ENCODE measurements around the gene DACH1.

Gene DACH1

GRCh38 chr13:71477735-71478134 lies 389.3 kb downstream of the DACH1 start:
- peak; percentile 25 for DNase-seq

DNA sequence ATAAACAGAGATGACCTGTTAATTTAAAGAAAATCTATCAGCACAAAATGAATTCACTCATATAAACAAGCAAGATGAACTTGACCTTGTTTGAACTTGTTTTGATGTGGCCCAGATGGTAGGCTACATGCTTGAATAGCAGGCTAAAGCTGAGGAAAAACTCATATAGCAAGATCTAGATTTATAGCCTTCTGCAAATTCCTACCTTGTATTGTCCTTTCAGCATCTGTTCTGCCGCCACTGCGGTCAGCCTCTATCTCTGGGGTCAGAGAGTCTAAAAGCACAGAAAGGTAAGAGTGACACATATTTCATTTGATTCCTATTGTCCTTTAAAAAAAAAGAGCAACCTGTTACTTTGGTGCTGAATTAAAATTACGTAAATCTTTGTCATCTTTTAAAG lies 392.1 kb downstream of the DACH1 start:
- peak; percentile 90 for DNase-seq

- DNase-seq: no peak
These were observed 397.4 kb downstream of the DACH1 start for GRCh38 chr13:71469626-71470025.

DNA sequence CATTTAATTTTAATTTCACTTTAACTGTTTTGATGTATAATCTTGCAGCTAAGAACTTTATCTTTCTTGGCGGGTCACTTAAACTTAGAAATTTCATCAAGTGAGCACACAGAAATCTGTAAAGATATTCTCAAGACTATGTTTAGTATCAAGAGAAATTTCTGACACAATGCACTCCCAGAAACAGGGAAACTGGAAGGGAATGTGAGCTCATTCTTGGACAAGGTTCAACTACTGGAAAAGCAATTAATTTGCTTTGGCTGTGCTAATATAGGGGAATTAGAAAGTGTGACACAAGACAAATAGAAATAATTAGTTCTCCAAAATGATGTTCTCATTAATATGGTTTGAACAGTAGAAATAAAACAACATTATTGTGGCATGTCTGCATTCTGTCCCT lies 402.3 kb downstream of the DACH1 start:
- DNase-seq: peak; percentile 35

DNA sequence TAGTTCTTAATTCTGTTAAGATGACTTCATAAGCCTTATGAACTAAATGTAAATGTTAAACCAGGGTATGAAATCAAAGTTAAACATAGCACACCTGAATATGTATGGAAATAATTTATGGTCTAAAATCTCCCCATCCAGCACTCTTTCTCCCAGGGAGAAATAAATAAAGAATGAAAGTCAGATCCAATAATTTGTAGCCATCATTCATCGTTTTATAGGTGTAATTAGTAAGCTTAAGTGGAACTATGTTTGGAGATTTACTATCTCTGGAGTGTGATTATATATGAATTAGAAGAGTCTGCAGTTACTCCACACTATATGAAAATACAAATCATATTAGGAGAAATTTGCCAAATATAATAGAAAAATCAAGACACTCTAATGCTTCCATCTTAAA lies 405.1 kb downstream of the DACH1 start:
- peak; percentile 63 for DNase-seq

GRCh38 chr13:71460211-71460610 lies 406.8 kb downstream of the DACH1 start:
- peak; percentile 13 for DNase-seq

DNA sequence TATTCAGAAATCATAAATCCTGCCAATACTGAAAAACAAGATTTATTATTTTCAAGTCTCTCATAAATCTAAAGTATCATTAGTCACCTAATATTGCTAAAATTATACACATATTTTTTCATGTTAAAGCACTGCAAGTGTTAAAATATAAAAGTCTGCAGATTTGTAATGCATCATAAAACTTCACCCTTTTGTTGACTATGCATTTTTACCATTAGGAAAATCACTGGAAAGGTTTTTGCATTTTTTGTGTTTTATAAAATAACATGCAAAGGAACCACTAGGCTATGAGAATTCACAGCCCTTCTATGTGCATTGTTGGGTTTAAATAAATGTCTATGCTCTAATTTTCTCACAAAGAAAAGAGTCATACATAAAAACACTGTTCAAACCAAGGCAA lies 407.3 kb downstream of the DACH1 start:
- DNase-seq: peak; percentile 14

DNA sequence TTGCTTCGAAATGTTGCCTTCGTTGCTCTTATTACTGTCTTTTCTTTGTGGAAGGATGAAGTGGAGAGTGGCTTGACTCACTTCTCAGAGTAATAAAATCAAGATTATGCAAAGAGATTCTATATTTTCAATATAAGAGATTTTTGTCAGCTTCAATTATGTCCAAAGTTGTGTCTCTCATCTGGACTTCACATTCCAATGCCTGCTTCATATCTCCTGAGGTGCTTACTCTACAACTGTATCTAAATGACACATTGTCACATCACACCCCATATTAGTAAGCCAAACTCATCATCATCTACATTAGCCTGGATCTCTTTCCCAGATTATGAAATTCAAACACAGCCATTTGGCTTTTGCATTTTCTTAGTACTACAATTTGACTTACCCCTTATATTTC lies 409.4 kb downstream of the DACH1 start:
- no peak for DNase-seq

- no peak for DNase-seq
These were observed 410.9 kb downstream of the DACH1 start for GRCh38 chr13:71456136-71456535.

- peak; percentile 51 for DNase-seq
These were observed 412.5 kb downstream of the DACH1 start for GRCh38 chr13:71454509-71454908.

DNA sequence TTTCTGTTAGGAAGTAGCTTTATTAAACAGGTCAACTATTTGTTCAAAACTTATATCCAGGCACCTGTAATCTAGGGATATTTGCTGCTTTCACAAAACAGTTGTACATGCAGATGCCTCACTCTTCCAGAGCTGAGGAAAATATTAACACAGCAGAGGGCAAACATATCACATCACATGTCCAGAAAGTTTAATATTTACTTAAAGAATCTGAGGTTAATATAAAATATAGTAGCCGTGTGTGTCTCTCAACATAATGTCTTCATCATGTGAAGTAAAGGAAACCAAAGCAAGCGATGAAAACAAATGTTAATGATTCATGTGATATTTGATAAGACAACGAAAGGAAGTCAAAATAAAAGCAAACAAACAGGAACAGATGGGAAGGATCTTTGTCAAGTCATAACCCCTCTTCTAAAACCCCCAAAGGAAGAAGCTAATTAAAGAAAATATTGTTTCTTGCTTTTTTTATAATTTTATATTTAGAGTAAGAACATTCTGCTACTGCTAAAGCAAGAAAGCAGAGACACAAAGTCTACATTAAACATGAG lies 418.8 kb downstream of the DACH1 start:
- peak; percentile 64 for DNase-seq

- no peak for DNase-seq
These were observed 429.3 kb downstream of the DACH1 start for GRCh38 chr13:71437704-71438103.

DNA sequence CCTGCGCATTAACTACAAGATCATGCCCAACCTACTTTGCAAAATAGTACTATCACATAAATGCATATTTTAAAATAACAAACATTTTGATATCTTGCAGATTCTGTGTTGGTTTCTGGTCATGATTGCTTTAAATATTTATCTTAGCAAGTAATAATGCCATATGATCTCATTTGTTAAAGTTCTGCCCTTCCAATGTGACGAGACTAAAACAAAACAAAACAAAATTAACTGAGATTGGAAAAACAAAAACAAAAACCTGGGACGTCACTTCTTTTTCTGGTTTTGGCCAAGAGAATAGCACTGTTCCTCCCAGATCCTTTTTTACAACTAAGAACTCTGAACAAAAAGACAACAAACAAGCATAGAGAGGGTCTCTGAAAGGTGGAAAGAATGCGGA lies 436.3 kb downstream of the DACH1 start:
- no peak for DNase-seq

GRCh38 chr13:71417205-71417604 lies 449.8 kb downstream of the DACH1 start:
- DNase-seq: no peak

GRCh38 chr13:71412231-71412630 lies 454.8 kb downstream of the DACH1 start:
- DNase-seq: no peak

DNA sequence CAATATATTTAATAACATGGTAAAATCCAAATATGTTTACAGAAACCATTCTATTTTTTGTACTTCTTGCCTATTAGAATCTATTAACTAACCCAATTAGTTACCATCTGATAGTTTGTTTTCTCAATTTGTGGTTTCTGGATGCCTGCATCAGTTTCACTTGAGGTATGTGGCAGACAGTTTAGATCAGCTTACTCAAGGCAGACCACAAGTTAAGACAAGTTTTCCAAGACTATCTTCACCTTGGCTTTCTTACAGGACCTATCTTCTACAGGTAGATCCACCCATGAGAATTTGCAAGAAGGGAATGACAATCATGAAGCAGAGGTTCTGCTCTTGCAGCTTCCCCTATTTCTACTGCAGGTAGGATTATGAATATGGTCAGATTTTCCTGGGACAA lies 458.6 kb downstream of the DACH1 start:
- DNase-seq: no peak

DNA sequence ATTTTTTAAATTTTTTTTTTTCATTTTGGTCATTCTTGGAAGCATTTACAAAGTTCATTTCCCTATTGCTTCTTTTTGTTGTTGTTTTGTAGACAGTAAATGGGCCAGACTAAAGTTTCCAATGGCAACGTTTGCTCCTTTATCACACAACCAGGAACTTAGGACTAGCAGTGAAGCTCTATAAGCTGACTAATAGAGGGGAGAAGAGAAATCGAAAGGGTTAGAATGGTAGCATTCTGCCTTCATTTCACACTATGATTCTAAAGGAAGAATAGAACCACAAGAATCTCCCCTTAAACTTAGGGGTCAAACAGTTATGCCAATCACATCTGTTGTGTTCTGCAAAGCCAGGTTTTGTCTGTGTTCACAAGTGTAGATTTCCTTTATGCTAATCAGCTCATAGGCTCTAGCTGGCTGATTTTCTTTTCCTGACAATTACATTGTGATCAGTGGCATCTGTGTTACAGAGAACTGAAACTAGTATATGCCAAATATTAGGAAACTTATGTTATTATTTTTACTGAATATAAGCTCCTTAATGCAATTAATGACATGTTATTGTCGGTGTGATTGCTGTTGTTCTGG lies 467.3 kb downstream of the DACH1 start:
- DNase-seq: no peak

DNA sequence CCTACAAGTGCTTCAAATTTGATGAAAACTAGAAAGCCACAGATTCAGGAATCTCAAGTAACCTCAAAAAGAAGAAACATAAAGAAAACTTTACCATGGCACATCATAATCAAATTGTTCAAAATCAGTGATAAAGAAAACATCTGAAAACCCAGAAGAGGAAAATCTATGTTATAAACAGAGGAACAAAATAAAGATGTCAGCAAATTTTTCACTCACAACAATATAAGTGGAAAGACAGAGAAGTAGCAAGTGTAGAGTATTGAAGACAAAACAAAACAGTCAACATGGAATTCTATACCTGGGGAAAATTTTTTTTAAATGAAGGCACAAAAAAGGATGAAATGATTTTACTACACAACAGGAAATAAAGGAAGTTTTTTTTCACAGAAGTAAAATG lies 470.9 kb downstream of the DACH1 start:
- no peak for DNase-seq

DNA sequence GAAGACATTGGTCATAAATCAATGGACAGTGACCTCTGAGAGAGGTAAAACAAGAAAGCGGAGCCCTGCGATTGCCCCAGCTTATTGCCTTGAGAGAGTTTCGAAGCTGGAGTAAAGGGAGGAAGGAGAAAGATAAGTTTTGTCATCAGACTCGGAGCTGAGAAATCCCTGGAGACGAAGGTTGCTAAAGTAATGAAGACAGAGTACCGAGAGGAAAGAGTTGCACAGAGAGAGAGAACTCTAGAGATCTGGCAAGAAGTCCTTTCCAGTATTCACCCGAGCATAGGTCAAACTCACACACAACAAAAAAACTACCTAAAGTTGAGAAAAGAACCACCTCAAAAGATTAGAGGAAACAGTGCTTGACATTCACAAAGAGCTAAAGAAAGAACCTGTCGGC lies 472.0 kb downstream of the DACH1 start:
- no peak for DNase-seq

DNA sequence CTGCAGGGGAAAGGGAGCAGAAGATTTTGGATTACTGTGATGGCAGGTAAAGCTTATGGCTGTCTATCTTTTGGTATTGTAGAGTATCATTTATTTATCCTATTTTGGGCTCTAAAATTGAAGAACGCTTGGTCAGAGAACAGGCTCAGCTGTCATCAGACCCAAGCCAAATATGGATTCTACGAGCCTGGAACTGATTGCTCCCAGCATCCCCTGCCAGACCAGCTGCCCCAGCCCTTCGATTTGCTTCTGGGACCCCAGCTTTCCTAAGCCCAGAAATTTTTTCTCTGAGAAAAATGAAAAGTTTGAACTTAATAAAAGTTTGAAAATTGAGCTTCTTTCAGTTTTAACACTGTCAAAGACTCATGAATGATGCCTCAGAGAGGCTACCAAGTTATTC lies 472.8 kb downstream of the DACH1 start:
- no peak for DNase-seq
